Smooth muscle cell of the umbilical artery (primary cell): ENCODE results near the gene TOMM70. TPM values are rescaled to one million over a fixed set of nuclear protein-coding genes. Genes with fewer than 3 reads are reported as not detected.

Source experiments
- total RNA-seq: library from RNA; depleted of rRNA; stranded (reverse); fragments of >200 nt; gene quantifications from 2 replicates; pipeline ENCODE4 v1.2.3, GENCODE V29; 2014

Gene TOMM70
- 63.0 and 75.8 TPM in 2 replicates for total RNA-seq

DNA sequence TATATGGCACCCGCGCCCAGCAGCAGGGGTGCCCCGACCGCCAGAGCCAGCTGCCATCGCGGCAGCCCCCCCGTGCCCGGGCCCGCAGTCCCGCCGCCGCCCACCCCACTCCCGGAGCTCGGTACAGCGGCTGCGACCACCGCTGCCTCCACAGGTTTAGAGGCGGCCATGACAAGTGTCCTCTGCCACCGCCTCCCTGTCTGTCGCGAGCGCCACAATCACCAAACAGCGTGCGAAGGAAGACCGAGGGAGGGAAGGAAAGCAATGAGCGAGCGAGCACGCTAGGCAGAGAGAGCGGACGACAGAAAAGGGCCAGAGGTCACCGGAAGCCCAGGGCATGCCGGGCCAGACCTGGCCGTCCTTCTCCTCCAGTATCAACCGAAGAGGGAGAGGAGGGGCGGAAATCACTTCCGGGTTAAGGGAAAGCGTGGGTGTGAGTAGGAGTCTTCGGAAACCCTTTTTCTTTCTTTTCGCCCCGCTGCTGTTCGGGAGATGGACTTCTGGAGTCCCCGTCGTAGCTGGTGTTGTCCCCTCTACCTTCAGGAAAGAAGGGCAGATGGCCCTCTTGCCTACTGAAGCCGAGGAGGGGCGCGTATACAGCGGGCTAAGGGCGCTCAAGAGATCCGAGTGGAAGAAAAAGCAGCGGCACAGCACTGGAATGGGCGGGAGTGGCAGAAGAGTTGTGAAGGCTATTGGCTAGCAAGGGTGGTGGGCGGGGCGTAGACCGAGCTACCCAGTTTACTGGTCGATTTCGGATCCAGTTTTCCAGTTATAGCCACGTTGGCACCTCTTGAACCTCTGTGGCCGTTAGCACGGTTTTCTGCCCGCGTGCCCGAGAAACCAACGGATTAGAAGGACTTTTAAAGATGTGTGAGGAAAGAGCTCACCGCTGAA lies at the start of gene TOMM70, which contains the start of gene LNP1:
TOMM70 (minus strand) TSS at position 310 of the 894 bp plus-strand sequence; CDS start at position 170, 140 bp downstream.
LNP1 (plus strand) TSS at position 760 of the 894 bp plus-strand sequence. CDS start 28,191 bp downstream, outside the sequence.

DNA sequence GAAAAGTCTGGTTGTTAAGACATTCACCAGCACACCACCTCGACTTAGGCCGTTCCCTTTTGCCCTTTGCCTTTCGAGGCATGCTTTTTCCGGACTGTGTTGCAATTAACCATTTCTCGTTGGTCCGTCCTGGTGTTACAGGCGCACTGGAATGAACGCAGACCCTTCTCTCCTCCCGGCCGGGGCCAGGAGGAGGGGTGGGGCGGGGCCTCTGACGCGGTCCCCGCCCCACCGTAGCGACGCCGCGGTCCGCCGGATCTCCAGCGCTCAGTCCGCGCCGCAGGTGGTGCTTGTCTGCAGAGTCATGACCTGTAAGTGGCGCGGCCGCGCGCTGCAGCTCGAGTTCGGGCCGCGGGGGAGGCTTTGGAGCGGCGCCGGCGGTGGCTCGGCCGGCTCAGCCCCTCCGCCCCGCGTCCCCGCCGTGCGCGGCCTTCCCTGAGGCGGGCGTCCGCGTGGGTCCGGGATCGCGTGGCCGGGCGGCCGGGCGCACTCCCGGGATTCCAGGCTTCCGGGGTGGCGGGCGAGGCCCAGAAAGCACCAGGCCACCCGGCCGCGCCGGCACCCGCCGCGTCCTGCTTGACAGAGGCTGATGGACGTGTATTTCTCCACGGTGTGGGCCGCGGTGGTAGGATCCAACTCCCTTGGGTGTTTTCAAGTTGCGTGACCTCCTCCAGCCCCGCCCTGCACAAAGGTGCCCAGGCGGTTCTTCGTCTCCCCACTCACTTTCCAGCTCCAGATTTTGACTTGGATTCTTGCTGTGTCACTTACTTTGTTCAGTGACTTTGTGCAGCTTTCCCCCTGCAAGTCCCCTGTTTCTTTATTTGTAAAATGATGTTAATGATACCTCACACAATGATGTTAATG lies 66.2 kb downstream of the TOMM70 start, which contains the start of gene NIT2:
NIT2 (plus strand) TSS at position 270 of the 864 bp plus-strand sequence; CDS start at position 305, 35 bp downstream.

Other genes starting within 250 kb of the TOMM70 start
- gene TBC1D23, start 140.1 kb downstream of the TOMM70 start, total RNA-seq: 86.7 and 98.6 TPM in 2 replicates
- 11.3 and 14.3 TPM in 2 replicates for gene NIT2, start 66.3 kb downstream of the TOMM70 start, total RNA-seq
- 3.3 and 3.9 TPM in 2 replicates for gene LNP1, start 450 bp upstream of the TOMM70 start, total RNA-seq
- 53.7 and 107 TPM in 2 replicates for gene TMEM45A, start 91.5 kb upstream of the TOMM70 start, total RNA-seq
- 0.30 TPM in 1 of 2 replicates, not detected in the other for gene ADGRG7, start 208.5 kb upstream of the TOMM70 start, total RNA-seq